Left cardiac atrium (tissue), 4 donors: ENCODE results near the gene TTLL8. TPM values are rescaled to one million over a fixed set of nuclear protein-coding genes. Genes with fewer than 3 reads are reported as not detected.
"Not testable (repeated sequence)": the region's sequence is repeated elsewhere in the genome, so short reads cannot be mapped to it uniquely, and the experiment has no call there.

Experiments used
- ATAC-seq, 2 donors: fragments of 200-7000 bp; cut with Tn5 transposase; one replicate each; pipeline ENCODE4 v1.9.1; 2020; ENCODE audit warnings: mild to moderate bottlenecking in 2 of 2, moderate library complexity in 2 of 2
- DNase-seq: peaks from one replicate; pipeline ENCODE4 v3.0.0-alpha.2; 2020
- intact Hi-C, 2 donors: fragments of 100-400 bp; cut with DNase I; formaldehyde crosslinking; loops; one replicate each; pipeline versions ENCODE4 v1.14.1 to v1.15.1; 2022 to 2023
- long read RNA-seq: library from polyadenylated mRNA; unstranded; transcript quantifications from one replicate; pipeline ENCODE4 v2.0.0, GENCODE V29; 2021
- total RNA-seq, 2 donors: library from RNA; stranded (reverse); fragmentation: NEBNext Ultra II Directional; extraction: Animal tissue kit (Norgen Biotek cat#: 25700); gene quantifications; one replicate each; pipeline ENCODE4 v1.2.1, GENCODE V29; 2021
- donor health status: DM: no; HTN: yes; CAD: no.
- donor health status: DM: no; HTN: yes; CAD: no; lungs with severe emphysema.
- donor health status: DM: yes; HTN: yes; CAD: no.
- donor health status: Dilated cardiomyopathy.

The TTLL8 gene
- not detected for total RNA-seq
- long read RNA-seq: 0 reads

- ATAC-seq (peak in 1 of 2 donors; percentile 29), DNase-seq (no peak)
- intact Hi-C loops: no loop called here
Measured at GRCh38 chr22:50058061-50058905, at the start of gene TTLL8. TTLL8 (minus strand) TSS chr22:50058298.

GRCh38 chr22:50107529-50107928, 49.4 kb upstream of the TTLL8 start:
- ATAC-seq (no peak), DNase-seq (no peak)
- intact Hi-C loops: no loop called here

- intact Hi-C loops: no loop called here
- no peak for DNase-seq
- peak in 1 of 2 donors; percentile 36 for ATAC-seq
Measured at GRCh38 chr22:50105208-50106100, 47.4 kb upstream of the TTLL8 start.

GRCh38 chr22:50104141-50104544, 46.0 kb upstream of the TTLL8 start:
- intact Hi-C loops: no loop called here
- ATAC-seq (no peak), DNase-seq (no peak)

- ATAC-seq (no peak), DNase-seq (no peak)
- intact Hi-C loops: no loop called here
Measured at GRCh38 chr22:50102946-50103345, 44.8 kb upstream of the TTLL8 start.

GRCh38 chr22:50101870-50102565, 43.9 kb upstream of the TTLL8 start:
- no peak for DNase-seq
- ATAC-seq: no peak
- intact Hi-C loops: no loop called here

GRCh38 chr22:50098052-50098451, 40.0 kb upstream of the TTLL8 start:
- intact Hi-C loops: no loop called here
- DNase-seq (no peak), ATAC-seq (no peak)

- intact Hi-C loops: no loop called here
- ATAC-seq (no peak), DNase-seq (no peak)
Measured at GRCh38 chr22:50092342-50092741, 34.2 kb upstream of the TTLL8 start.

- intact Hi-C loops: no loop called here
- ATAC-seq (no peak), DNase-seq (no peak)
Measured at GRCh38 chr22:50091092-50091768, 33.1 kb upstream of the TTLL8 start.

GRCh38 chr22:50090412-50090714, 32.3 kb upstream of the TTLL8 start:
- DNase-seq: no peak
- ATAC-seq: no peak
- intact Hi-C loops: no loop called here

GRCh38 chr22:50089682-50090411, 31.7 kb upstream of the TTLL8 start, which contains the start of gene MOV10L1:
MOV10L1 (plus strand) TSS chr22:50090006; CDS start chr22:50090089, 83 bp downstream.
- ATAC-seq (peak in 1 of 2 donors; percentile 65), DNase-seq (peak; percentile 54)

GRCh38 chr22:50089231-50089630, 31.1 kb upstream of the TTLL8 start:
- ATAC-seq (no peak), DNase-seq (no peak)
- intact Hi-C loops: no loop called here

More at GRCh38 chr22:50089682-50090411, 31.7 kb upstream of the TTLL8 start, which contains the start of gene MOV10L1:
- intact Hi-C loops: no loop called here

GRCh38 chr22:50088096-50088495, 30.0 kb upstream of the TTLL8 start:
- ATAC-seq: no peak
- DNase-seq: no peak
- intact Hi-C loops: no loop called here

GRCh38 chr22:50087646-50088045, 29.5 kb upstream of the TTLL8 start:
- DNase-seq (no peak), ATAC-seq (no peak)
- intact Hi-C loops: no loop called here

GRCh38 chr22:50086975-50087374, 28.9 kb upstream of the TTLL8 start:
- intact Hi-C loops, DNase-seq, ATAC-seq: not testable (repeated sequence)

GRCh38 chr22:50086526-50086925, 28.4 kb upstream of the TTLL8 start:
- intact Hi-C loops: no loop called here
- ATAC-seq (peak in 1 of 2 donors; percentile 40), DNase-seq (no peak)

- ATAC-seq (no peak), DNase-seq (no peak)
- intact Hi-C loops: no loop called here
Measured at GRCh38 chr22:50085211-50085972, 27.3 kb upstream of the TTLL8 start, which contains the start of gene MLC1. MLC1 (minus strand) TSS chr22:50085426; CDS start chr22:50084902, 524 bp downstream.
